Common myeloid progenitor, CD34-positive (primary cell): ENCODE data around the gene RUFY3.
A peak's percentile ranks its signal among the peaks of the same experiment; 100 is the strongest.

Experiments
- CTCF ChIA-PET: fragments of 350-600 bp; sonication (Branson Sonifier 250); formaldehyde crosslinking; loops from one replicate; lab custom pipeline; 2021; ENCODE audit warnings: antibody characterized with exemption; lab: Charles Lee
- POLR2A ChIA-PET: fragments of 350-600 bp; sonication (Branson Sonifier 250); formaldehyde crosslinking; loops from one replicate; lab custom pipeline; 2021; ENCODE audit warnings: antibody characterized with exemption; lab: Charles Lee
- DNase-seq, 3 donors: peaks; one replicate each; pipeline versions ENCODE4 v3.0.0 to v3.0.0-alpha.2; 2013
- H3K27ac ChIP-seq, 2 experiments: 1 replicate in 1 of 2; 2 replicates in 1 of 2; pipeline ENCODE4 v1.7.0; 2013; ENCODE audit warnings: inconsistent platforms in 2 of 2, low read length in 2 of 2, mild to moderate bottlenecking in 2 of 2, low read depth in 1 of 2, moderate library complexity in 1 of 2; ENCODE audit not compliant: severe bottlenecking in 2 of 2, insufficient read depth in 1 of 2, poor library complexity in 1 of 2
- H3K27me3 ChIP-seq, 5 experiments: replicated peaks in 2 of 5; 1 replicate in 3 of 5; 2 replicates in 2 of 5; pipeline versions ENCODE4 v1.6.1 to v1.7.0; 2013; ENCODE audit warnings: low read length in 4 of 5, mild to moderate bottlenecking in 2 of 5, moderate library complexity in 2 of 5, inconsistent platforms in 1 of 5; ENCODE audit not compliant: insufficient read depth in 5 of 5, control insufficient read depth in 4 of 5
- H3K36me3 ChIP-seq, 4 experiments: 1 replicate in 2 of 4; 2 replicates in 2 of 4; pipeline versions ENCODE4 v1.6.1 to v1.7.0; 2013; ENCODE audit warnings: low read length in 3 of 4, control low read depth in 1 of 4, mild to moderate bottlenecking in 1 of 4; ENCODE audit not compliant: control insufficient read depth in 4 of 4, insufficient read depth in 4 of 4
- H3K4me1 ChIP-seq, 4 experiments: 1 replicate in 3 of 4; 2 replicates in 1 of 4; pipeline versions ENCODE4 v1.6.1 to v1.7.1; 2013; ENCODE audit warnings: low read length in 3 of 4, mild to moderate bottlenecking in 3 of 4, control low read depth in 1 of 4, inconsistent platforms in 1 of 4, moderate library complexity in 1 of 4; ENCODE audit not compliant: control insufficient read depth in 4 of 4, insufficient read depth in 4 of 4; ENCODE audit errors: control extremely low read depth in 1 of 4
- H3K4me3 ChIP-seq, 7 experiments: 1 replicate in 4 of 7; 2 replicates in 3 of 7; pipeline versions ENCODE4 v1.5.1 to v1.7.0; 2013; ENCODE audit warnings: mild to moderate bottlenecking in 7 of 7, low read length in 6 of 7, moderate library complexity in 6 of 7, inconsistent platforms in 2 of 7, low read depth in 2 of 7, control low read depth in 1 of 7; ENCODE audit not compliant: insufficient read depth in 4 of 7, control insufficient read depth in 1 of 7; ENCODE audit errors: extremely low read depth in 1 of 7
- H3K9me3 ChIP-seq, 5 experiments: 1 replicate in 4 of 5; 2 replicates in 1 of 5; pipeline versions ENCODE4 v1.6.1 to v1.7.1; 2013; ENCODE audit warnings: low read length in 4 of 5, mild to moderate bottlenecking in 2 of 5, inconsistent platforms in 1 of 5, low read depth in 1 of 5, moderate library complexity in 1 of 5; ENCODE audit not compliant: control insufficient read depth in 4 of 5, insufficient read depth in 2 of 5; ENCODE audit errors: control extremely low read depth in 1 of 5
- WGBS: methylation state at CpG from one replicate; pipeline ENCODE4 v1.1.5; 2013; ENCODE audit not compliant: insufficient coverage; 5-methylcytosine and 5-hydroxymethylcytosine counted together

Gene RUFY3

GRCh38 chr4:70831293-70831692 is 109.5 kb downstream of the RUFY3 start:
- H3K27me3 ChIP-seq: no peaks in the 10 kb centered on the region
- H3K4me1 ChIP-seq: peaks cover 0 to 5% (median under 1%) of the 10 kb centered on the region in 4 experiments
- ChIA-PET POLR2A (interaction anchor here (0.6 kb wide), 1 partner anchor 128 kb away, joined by 3 read pairs; no protein-coding TSS in a partner anchor), CTCF (no interaction called here)
- H3K27ac ChIP-seq: no peak overlapping the region
- H3K36me3 ChIP-seq: peaks cover 20 to 72% (median 47%) of the 10 kb centered on the region in 4 experiments
- no peak overlapping the region for H3K4me3 ChIP-seq
- 100% methylated on average over 3 of the region's 4 CpGs for WGBS
- no peaks in the 10 kb centered on the region for H3K9me3 ChIP-seq
- DNase-seq: no peak

- peaks cover 15 to 54% (median 34%) of the 10 kb centered on the region in 4 experiments for H3K36me3 ChIP-seq
- ChIA-PET POLR2A (no interaction called here), CTCF (no interaction called here)
Observed at GRCh38 chr4:70833675-70834074, 111.9 kb downstream of the RUFY3 start.

GRCh38 chr4:70836081-70836480 is 114.3 kb downstream of the RUFY3 start:
- POLR2A ChIA-PET: no interaction called here

More at GRCh38 chr4:70833675-70834074, 111.9 kb downstream of the RUFY3 start:
- no peaks in the 10 kb centered on the region for H3K9me3 ChIP-seq
- H3K27ac ChIP-seq: no peak overlapping the region
- H3K4me3 ChIP-seq: no peak overlapping the region
- peaks cover 5 to 23% (median 15%) of the 10 kb centered on the region in 4 experiments for H3K4me1 ChIP-seq
- no peaks in the 10 kb centered on the region for H3K27me3 ChIP-seq
- WGBS: no CpG with 5 or more reads among the region's 1 CpG
- DNase-seq: no peak

GRCh38 chr4:70838204-70838603 is 116.4 kb downstream of the RUFY3 start:
- H3K27me3 ChIP-seq: no peaks in the 10 kb centered on the region
- no peak for DNase-seq
- POLR2A ChIA-PET: interaction anchor here (0.6 to 1.5 kb wide), 2 partner anchors 132 to 140 kb away, joined by 4 read pairs; no protein-coding TSS in a partner anchor

More at GRCh38 chr4:70836081-70836480, 114.3 kb downstream of the RUFY3 start:
- CTCF ChIA-PET: interaction anchor here (0.9 to 1.4 kb wide), 3 partner anchors 15 to 168 kb away, joined by 3 to 5 read pairs (median 4); no protein-coding TSS in a partner anchor
- no peak overlapping the region for H3K4me3 ChIP-seq
- H3K9me3 ChIP-seq: no peaks in the 10 kb centered on the region
- H3K36me3 ChIP-seq: peaks cover 10 to 35% (median 24%) of the 10 kb centered on the region in 4 experiments
- H3K4me1 ChIP-seq: peaks cover 5 to 28% (median 16%) of the 10 kb centered on the region in 4 experiments
- DNase-seq: peak in 1 of 3 donors; percentile 28
- no peak overlapping the region for H3K27ac ChIP-seq
- no peaks in the 10 kb centered on the region for H3K27me3 ChIP-seq
- no CpG with 5 or more reads among the region's 2 CpGs for WGBS

GRCh38 chr4:70838666-70839588 is 117.2 kb downstream of the RUFY3 start:
- Histone ChIP-seq H3K27me3 (no peaks in the 10 kb centered on the region), H3K36me3 (peaks cover 3 to 13% (median 10%) of the 10 kb centered on the region in 4 experiments), H3K9me3 (no peaks in the 10 kb centered on the region), H3K27ac (peak overlapping the region; percentile 58 to 83), H3K4me1 (peaks cover 5 to 28% (median 16%) of the 10 kb centered on the region in 4 experiments), H3K4me3 (peak overlapping the region; percentile 81 to 95 (median 87))
- under 1% methylated on average over 74 of the region's 80 CpGs for WGBS
- DNase-seq: peak; percentile 68 to 91 (median 87)
- ChIA-PET CTCF (interaction anchor here (0.8 to 2.4 kb wide), 4 partner anchors 10 to 165 kb away, joined by 3 to 7 read pairs (median 4); no protein-coding TSS in a partner anchor), POLR2A (interaction anchor here (0.6 to 1.5 kb wide), 7 partner anchors 11 to 567 kb away, joined by 3 to 5 read pairs (median 4); partner anchors contain the start of gene MOB1B)

More at GRCh38 chr4:70838204-70838603, 116.4 kb downstream of the RUFY3 start:
- Histone ChIP-seq H3K4me3 (peak overlapping the region in 6 of 7 experiments; percentile 81 to 95 (median 88)), H3K27ac (peak overlapping the region; percentile 58 to 83), H3K36me3 (peaks cover 4 to 18% (median 14%) of the 10 kb centered on the region in 4 experiments), H3K9me3 (no peaks in the 10 kb centered on the region), H3K4me1 (peaks cover 5 to 28% (median 16%) of the 10 kb centered on the region in 4 experiments)
- CTCF ChIA-PET: interaction anchor here (0.6 to 2.4 kb wide), 4 partner anchors 8 to 166 kb away, joined by 3 to 7 read pairs (median 5); no protein-coding TSS in a partner anchor
- WGBS: no CpG with 5 or more reads among the region's 4 CpGs

GRCh38 chr4:70839589-70840093 is 117.9 kb downstream of the RUFY3 start, which contains the start of gene GRSF1:
TSS of gene GRSF1 (minus strand) at chr4:70839890. CDS start at chr4:70839827, 63 bp downstream.
- WGBS: 0% methylated on average over 34 of the region's 51 CpGs
- no peaks in the 10 kb centered on the region for H3K27me3 ChIP-seq
- CTCF ChIA-PET: interaction anchor here (0.8 to 2.4 kb wide), 3 partner anchors 11 to 132 kb away, joined by 3 to 7 read pairs (median 4); no protein-coding TSS in a partner anchor
- H3K4me3 ChIP-seq: peak within 1 kb of the TSS; percentile 81 to 95 (median 87)
- POLR2A ChIA-PET: interaction anchor here (0.6 to 1.5 kb wide), 4 partner anchors 12 to 131 kb away, joined by 3 to 5 read pairs (median 4); partner anchors contain the start of gene MOB1B
- peaks cover 3 to 11% (median 7%) of the 10 kb centered on the region in 4 experiments for H3K36me3 ChIP-seq
- peaks cover 5 to 28% (median 16%) of the 10 kb centered on the region in 4 experiments for H3K4me1 ChIP-seq
- peak within 1 kb of the TSS; percentile 58 to 83 for H3K27ac ChIP-seq
- peak; percentile 92 to 95 (median 95) for DNase-seq
- H3K9me3 ChIP-seq: no peaks in the 10 kb centered on the region
